IMR-90 (cell line): Measurements from ENCODE around the gene KCTD11. TPM values are rescaled to one million over a fixed set of nuclear protein-coding genes. Genes with fewer than 3 reads are reported as not detected.

ENCODE experiments used
- ATAC-seq: fragments of 200-7000 bp; cut with Tn5 transposase; 2 replicates; pipeline ENCODE4 v1.9.1; 2020; ENCODE audit warnings: low read depth, mild to moderate bottlenecking, moderate library complexity
- Bru-seq: library from RNA; stranded (reverse); fragments of 400-500 nt; gene quantifications from one replicate; lab custom pipeline; 2021; lab: Mats Ljungman, UMichigan
- BruChase-seq, 2 experiments: library from RNA; stranded (reverse); fragments of 400-500 nt; gene quantifications; one replicate each; lab custom pipeline; 2021; lab: Mats Ljungman, UMichigan
- BruUV-seq: library from RNA; stranded (reverse); fragments of 400-500 nt; replicated peaks from 2 replicates; lab custom pipeline; 2021; lab: Mats Ljungman, UMichigan
- CTCF ChIA-PET: fragments of 300-600 bp; formaldehyde crosslinking; extraction: SDS; loops from one replicate; lab custom pipeline; 2021; ENCODE audit warnings: antibody characterized with exemption; lab: Yijun Ruan, JAX
- POLR2A ChIA-PET: fragments of 300-600 bp; sonication (Branson Sonifier 250); formaldehyde crosslinking; loops from one replicate; lab custom pipeline; 2022; ENCODE audit warnings: antibody characterized with exemption; ENCODE audit not compliant: unreplicated experiment; lab: Charles Lee
- DNase-seq: peaks from one replicate; pipeline ENCODE4 v3.0.0; 2013
- H2AFZ ChIP-seq: replicated peaks from 2 replicates; pipeline ENCODE3; 2013; ENCODE audit warnings: low read length, mild to moderate bottlenecking; ENCODE audit not compliant: poor library complexity
- H2AK5ac ChIP-seq: 2 replicates; pipeline ENCODE4 v1.6.1; 2013; ENCODE audit warnings: low read depth, low read length, inconsistent platforms
- H2AK9ac ChIP-seq: replicated peaks from 2 replicates; pipeline ENCODE3; 2013; ENCODE audit warnings: mild to moderate bottlenecking, low read depth, low read length, moderate library complexity; ENCODE audit not compliant: poor library complexity
- H2BK120ac ChIP-seq: 2 replicates; pipeline ENCODE4 v1.6.1; 2013; ENCODE audit warnings: low read depth, low read length, inconsistent platforms
- H2BK15ac ChIP-seq: 3 replicates; pipeline ENCODE4 v1.6.1; 2013; ENCODE audit warnings: low read depth, low read length, inconsistent platforms
- H2BK20ac ChIP-seq: 2 replicates; pipeline ENCODE4 v1.6.1; 2013; ENCODE audit warnings: low read depth, mild to moderate bottlenecking, inconsistent platforms, low read length, moderate library complexity
- H2BK5ac ChIP-seq: 2 replicates; pipeline ENCODE4 v1.6.1; 2013; ENCODE audit warnings: mild to moderate bottlenecking, low read depth, low read length, inconsistent platforms; ENCODE audit not compliant: poor library complexity, severe bottlenecking
- H3K14ac ChIP-seq: replicated peaks from 2 replicates; pipeline ENCODE4 v1.6.1; 2013; ENCODE audit warnings: low read depth, low read length, inconsistent platforms
- H3K18ac ChIP-seq: 2 replicates; pipeline ENCODE4 v1.6.1; 2013; ENCODE audit warnings: low read depth, low read length, control low read depth
- H3K23ac ChIP-seq: 2 replicates; pipeline ENCODE4 v1.6.1; 2013; ENCODE audit warnings: low read depth, low read length, inconsistent platforms
- H3K27ac ChIP-seq: 2 replicates; pipeline ENCODE4 v1.5.1; 2013; ENCODE audit warnings: mild to moderate bottlenecking, control low read depth, low read length; ENCODE audit not compliant: insufficient read depth
- H3K27me3 ChIP-seq: 2 replicates; pipeline ENCODE4 v1.6.1; 2013; ENCODE audit warnings: low read length; ENCODE audit not compliant: control insufficient read depth, insufficient read depth
- H3K36me3 ChIP-seq: 2 replicates; pipeline ENCODE4 v1.6.1; 2013; ENCODE audit warnings: low read length, mixed read lengths; ENCODE audit not compliant: control insufficient read depth, insufficient read depth
- H3K4ac ChIP-seq: 2 replicates; pipeline ENCODE4 v1.6.1; 2013; ENCODE audit warnings: low read depth, low read length, inconsistent platforms
- H3K4me1 ChIP-seq: 2 replicates; pipeline ENCODE4 v1.6.1; 2013; ENCODE audit warnings: low read length, mixed read lengths; ENCODE audit not compliant: control insufficient read depth, insufficient read depth
- H3K4me2 ChIP-seq: 2 replicates; pipeline ENCODE4 v1.6.1; 2013; ENCODE audit warnings: low read depth, mild to moderate bottlenecking, control low read depth, low read length, moderate library complexity
- H3K4me3 ChIP-seq: 2 replicates; pipeline ENCODE4 v1.5.1; 2013; ENCODE audit warnings: low read depth, mild to moderate bottlenecking, control low read depth, low read length, moderate library complexity; ENCODE audit not compliant: insufficient read depth
- H3K56ac ChIP-seq: 2 replicates; pipeline ENCODE4 v1.6.1; 2013; ENCODE audit warnings: low read length, inconsistent platforms; ENCODE audit not compliant: insufficient read depth; ENCODE audit errors: extremely low read depth
- H3K79me1 ChIP-seq, 2 experiments: 2 replicates each; pipeline ENCODE4 v1.6.1; 2013; ENCODE audit warnings: low read length in 2 of 2, inconsistent platforms in 1 of 2, low read depth in 1 of 2
- H3K9ac ChIP-seq: 2 replicates; pipeline ENCODE4 v1.6.1; 2013; ENCODE audit warnings: low read depth, low read length, control low read depth
- H3K9me1 ChIP-seq: 2 replicates; pipeline ENCODE4 v1.6.1; 2013; ENCODE audit warnings: low read length, inconsistent platforms; ENCODE audit not compliant: insufficient read depth
- H3K9me3 ChIP-seq: 2 replicates; pipeline ENCODE4 v1.6.1; 2013; ENCODE audit warnings: low read length; ENCODE audit not compliant: control insufficient read depth, insufficient read depth
- H4K20me1 ChIP-seq: 2 replicates; pipeline ENCODE4 v1.6.1; 2013; ENCODE audit warnings: low read length, inconsistent platforms; ENCODE audit not compliant: insufficient read depth
- H4K5ac ChIP-seq: 2 replicates; pipeline ENCODE4 v1.6.1; 2013; ENCODE audit warnings: mild to moderate bottlenecking, low read depth, low read length, control low read depth
- H4K8ac ChIP-seq, 2 experiments: 2 replicates each; pipeline ENCODE4 v1.6.1; 2013; ENCODE audit warnings: low read depth in 2 of 2, low read length in 2 of 2, control low read depth in 1 of 2, inconsistent platforms in 1 of 2
- H4K91ac ChIP-seq: 2 replicates; pipeline ENCODE4 v1.6.1; 2013; ENCODE audit warnings: low read depth, low read length, inconsistent platforms; ENCODE audit not compliant: insufficient read depth
- BHLHE40 ChIP-seq: fragments of 150-350 bp; IDR thresholded peaks from 2 replicates; pipeline ENCODE4 v1.6.1; 2016; ENCODE audit warnings: mild to moderate bottlenecking, low read depth, low read length
- CEBPB ChIP-seq: IDR thresholded peaks from 2 replicates; pipeline ENCODE4 v1.6.1; 2012; ENCODE audit warnings: low read depth, low read length, improper control_type of control experiment
- CHD1 ChIP-seq: IDR thresholded peaks from 2 replicates; pipeline ENCODE4 v1.6.1; 2012; ENCODE audit warnings: low read depth, low read length, improper control_type of control experiment
- ELK1 ChIP-seq: fragments of 150-350 bp; IDR thresholded peaks from 2 replicates; pipeline ENCODE4 v1.6.1; 2016; ENCODE audit warnings: low read depth, mild to moderate bottlenecking, low read length, moderate library complexity, borderline replicate concordance
- FOS ChIP-seq: fragments of 150-350 bp; IDR thresholded peaks from 2 replicates; pipeline ENCODE4 v1.6.1; 2016; ENCODE audit warnings: low read depth, low read length
- MAFK ChIP-seq: IDR thresholded peaks from 2 replicates; pipeline ENCODE4 v1.6.1; 2012; ENCODE audit warnings: low read depth, low read length, improper control_type of control experiment
- MAZ ChIP-seq: IDR thresholded peaks from 2 replicates; pipeline ENCODE4 v1.6.1; 2012; ENCODE audit warnings: low read depth, mild to moderate bottlenecking, low read length, improper control_type of control experiment, moderate library complexity, borderline replicate concordance
- MXI1 ChIP-seq: IDR thresholded peaks from 2 replicates; pipeline ENCODE4 v1.6.1; 2012; ENCODE audit warnings: low read depth, mild to moderate bottlenecking, low read length, moderate library complexity, borderline replicate concordance
- NFE2L2 ChIP-seq: fragments of 150-350 bp; IDR thresholded peaks from 2 replicates; pipeline ENCODE4 v1.6.1; 2016; ENCODE audit warnings: low read depth, mild to moderate bottlenecking, low read length
- POLR2A ChIP-seq: IDR thresholded peaks from 2 replicates; pipeline ENCODE4 v1.6.1; 2012; ENCODE audit warnings: mild to moderate bottlenecking, low read depth, low read length
- RAD21 ChIP-seq: IDR thresholded peaks from 2 replicates; pipeline ENCODE4 v1.6.1; 2012; ENCODE audit warnings: low read length, improper control_type of control experiment
- RCOR1 ChIP-seq: IDR thresholded peaks from 2 replicates; pipeline ENCODE4 v1.6.1; 2012; ENCODE audit warnings: mild to moderate bottlenecking, low read length, improper control_type of control experiment; ENCODE audit not compliant: insufficient replicate concordance
- RFX5 ChIP-seq: IDR thresholded peaks from 2 replicates; pipeline ENCODE4 v1.8.0; 2012; ENCODE audit warnings: low read depth, mild to moderate bottlenecking, low read length, moderate library complexity
- SMC3 ChIP-seq: fragments of 150-350 bp; IDR thresholded peaks from 2 replicates; pipeline ENCODE4 v1.6.1; 2016; ENCODE audit warnings: low read depth, mild to moderate bottlenecking, antibody characterized with exemption, low read length, moderate library complexity
- WGBS, 2 experiments: methylation state at CpG; one replicate each; pipeline versions ENCODE4 v1.1.5 to v1.1.7; 2013; ENCODE audit warnings: missing lambda C conversion rate in 2 of 2; ENCODE audit not compliant: insufficient read length in 1 of 2; ENCODE audit errors: extremely low coverage in 2 of 2; 5-methylcytosine and 5-hydroxymethylcytosine counted together
- dilution Hi-C: fragments of 300-500 bp; cut with HindIII; formaldehyde crosslinking; loops from one replicate; pipeline ENCODE4 v1.14.3; 2018; ENCODE audit warnings: low sequenced_read_pairs; ENCODE audit not compliant: unreplicated experiment
- in situ Hi-C: fragments of 300-500 bp; cut with MboI; formaldehyde crosslinking; loops from 3 replicates; pipeline ENCODE4 v1.14.3; 2019; ENCODE audit warnings: low sequenced_read_pairs, inconsistent platforms, mixed read lengths
- intact Hi-C: fragments of 100-400 bp; cut with micrococcal nuclease; formaldehyde crosslinking; loops from 2 replicates; pipeline ENCODE4 v1.10.0; 2022
- long read RNA-seq: library from polyadenylated mRNA; unstranded; transcript quantifications from one replicate; pipeline ENCODE4 v2.0.0, GENCODE V29; 2021; ENCODE audit not compliant: unreplicated experiment
- polyA plus RNA-seq, 3 experiments: library from polyadenylated mRNA; depleted of rRNA; stranded (reverse); fragments of >200 nt; gene quantifications; 2 replicates each; pipeline ENCODE4 v1.2.3, GENCODE V29; 2012; ENCODE audit warnings: low replicate concordance in 1 of 3
- total RNA-seq: library from RNA; depleted of rRNA; stranded (reverse); fragments of >200 nt; gene quantifications from 2 replicates; pipeline ENCODE4 v1.2.3, GENCODE V29; 2012; rRNA removed

The KCTD11 gene
- total RNA-seq: 10.6 and 10.8 TPM in 2 replicates
- 14.4 and 16.4 TPM in 2 replicates for polyA plus RNA-seq (2012; rRNA removed)
- polyA plus RNA-seq (2012; cell fraction: cytosol; rRNA removed): 8.7 and 14.4 TPM in 2 replicates
- polyA plus RNA-seq (2012; cell fraction: nucleus; rRNA removed; ENCODE audit: low replicate concordance): 9.6 and 10.0 TPM in 2 replicates
- percentile 54 among the genes with signal in this experiment for Bru-seq, nascent RNA
- BruChase-seq, experiment 1, labeled RNA remaining after a 6-hour chase: percentile 69 among the genes with signal in this experiment
- BruChase-seq, experiment 2, labeled RNA remaining after a 2-hour chase: percentile 88 among the genes with signal in this experiment
- long read RNA-seq, transcript KCTD11-202 (1 exons, 3,051 nt): minor isoform, 5 of 17 reads
- long read RNA-seq, transcript KCTD11-201 (1 exons, 2,783 nt): major isoform, 12 of 17 reads
- long read RNA-seq, partial matches to known transcripts: 0 of 17 reads
- long read RNA-seq, other reads (novel, unspliced or antisense): 0 of 17 reads

GRCh38 chr17:7351665-7352502 is at the start of gene KCTD11:
Gene KCTD11 (plus strand): TSS chr17:7352162.
- CTCF ChIA-PET: interaction anchor here (0.6 kb wide), 1 partner anchor 153 kb away, joined by 9 read pairs; no protein-coding TSS in a partner anchor
- TF ChIP-seq POLR2A (peak; percentile 66; the same call in 1 of the 2 replicates), SMC3 (peak; percentile 29; the same call in 1 of the 2 replicates), RFX5 (no peak), ELK1 (no peak), MAZ (peak; percentile 95), RAD21 (no peak; the same call in 1 of the 2 replicates), BHLHE40 (peak; percentile 19; the same call in 1 of the 2 replicates), FOS (peak; percentile 50), MXI1 (no peak), CHD1 (peak; percentile 80; the same call in 1 of the 2 replicates), NFE2L2 (no peak), RCOR1 (peak; percentile 26), CEBPB (no peak), MAFK (0 out of 2 replicates have a peak, but pooled peaks have one; percentile 6)

More at GRCh38 chr17:7351665-7352502, at the start of gene KCTD11:
- Histone ChIP-seq H2AK9ac (peak within 1 kb of the TSS; percentile 100), H4K20me1 (peaks cover 32% of the 10 kb centered on the region), H3K4me1 (peaks cover 39% of the 10 kb centered on the region), H3K27me3 (no peaks in the 10 kb centered on the region), H3K36me3 (no peaks in the 10 kb centered on the region), H3K4ac (peak within 1 kb of the TSS; percentile 100), H2AK5ac (peak within 1 kb of the TSS; percentile 99), H3K18ac (peak within 1 kb of the TSS; percentile 94), H3K14ac (peak within 1 kb of the TSS; percentile 100), H3K27ac (peak within 1 kb of the TSS; percentile 99), H2BK120ac (peak within 1 kb of the TSS; percentile 89), H3K23ac (peak within 1 kb of the TSS; percentile 99), H4K5ac (peak within 1 kb of the TSS; percentile 95), H2BK15ac (peak within 1 kb of the TSS; percentile 96; the same call in 2 of the 3 replicates), H3K56ac (peak within 1 kb of the TSS; percentile 95), H3K4me3 (peak within 1 kb of the TSS; percentile 93), H4K91ac (peak within 1 kb of the TSS; percentile 98), H2BK20ac (peak within 1 kb of the TSS; percentile 29; the same call in 1 of the 2 replicates), H3K9ac (peak within 1 kb of the TSS; percentile 99), H2BK5ac (peak within 1 kb of the TSS; percentile 97), H3K79me1 (peaks cover 24 to 63% of the 10 kb centered on the region in 2 experiments; a peak in 3 of 4 replicates), H4K8ac (peak within 1 kb of the TSS; percentile 97 to 98), H3K9me1 (peaks cover 27% of the 10 kb centered on the region), H3K9me3 (no peaks in the 10 kb centered on the region), H2AFZ (peak within 1 kb of the TSS; percentile 93), H3K4me2 (peak within 1 kb of the TSS; percentile 89)
- BruUV-seq: TSS peak; percentile 84
- POLR2A ChIA-PET: interaction anchor here (0.6 kb wide), 2 partner anchors 74 to 226 kb away, joined by 3 read pairs; no protein-coding TSS in a partner anchor
- DNase-seq (peak; percentile 88), ATAC-seq (peak; percentile 73)
- intact Hi-C loops (loop anchor here (2.0 to 5.0 kb wide), 5 partner anchors 53 to 485 kb away; partner anchors contain the start of genes FGF11, SENP3, TMEM102 and TMEM256), dilution Hi-C loops (no loop called here), in situ Hi-C loops (loop anchor here (10.0 kb wide), 1 partner anchor 203 kb away; the partner anchor contains the start of gene TNFSF13)
- WGBS, 2 experiments: 1% methylated on average over 68 of the region's 91 CpGs; no CpG with 5 or more reads in 1 of the 2 experiments
